ENCODE results near the gene EPN3. TPM values are rescaled to one million over a fixed set of nuclear protein-coding genes. Genes with fewer than 3 reads are reported as not detected.

Gene EPN3
- total RNA-seq, 1 experiment from 2014 or later = 0.92 TPM

GRCh38 chr17:50558581-50558940, 26.0 kb downstream of the EPN3 start:
- in situ Hi-C loops (cut with HindIII; ENCODE audit: low pct_unique_long_range_greater_than_20kb, low sequenced_read_pairs) = no loop called here
- CTCF ChIA-PET = no interaction called here

GRCh38 chr17:50558941-50559614, 26.5 kb downstream of the EPN3 start:
- H3K36me3 ChIP-seq (ENCODE audit: control insufficient read depth, insufficient read depth, low read length) = no peaks in the 10 kb centered on the region
- DNase-seq (ENCODE audit: low read depth, low spot score) (no peak), ATAC-seq (no peak)
- H3K27ac ChIP-seq (ENCODE audit: low read length) = no peak overlapping the region
- H3K4me3 ChIP-seq (ENCODE audit: low read depth in 2 of 2, low read length in 2 of 2) = no peak overlapping the region
- peaks cover 23% of the 10 kb centered on the region for H3K4me1 ChIP-seq (ENCODE audit: control insufficient read depth, insufficient read depth, low read length)
- no peak for TF ChIP-seq CTCF (IDR thresholded peaks at IDR 0.05)
- TF ChIP-seq SIN3A (IDR thresholded peaks at IDR 0.05; ENCODE audit: borderline replicate concordance, insufficient read depth, low read depth, low read length) = no peak
- no peak for TF ChIP-seq REST (IDR thresholded peaks at IDR 0.05; ENCODE audit: insufficient read depth in 1 of 2, low read depth in 2 of 2, low read length in 1 of 2)
- no peak for TF ChIP-seq TCF7L2 (IDR thresholded peaks at IDR 0.05; ENCODE audit: low read depth, low read length)
- TF ChIP-seq POLR2AphosphoS5 (IDR thresholded peaks at IDR 0.05; ENCODE audit: low read depth, low read length) = no peak
- intact Hi-C loops (cut with micrococcal nuclease; ENCODE audit: unreplicated experiment) (no loop called here), in situ Hi-C loops (cut with HindIII; ENCODE audit: low pct_unique_long_range_greater_than_20kb, low sequenced_read_pairs) (no loop called here)
- H3K27me3 ChIP-seq (ENCODE audit: control insufficient read depth, insufficient read depth, low read length) = no peaks in the 10 kb centered on the region; the same call in 1 of the 2 replicates
- POLR2A ChIA-PET = no interaction called here
- CTCF ChIA-PET = interaction anchor here (1.3 kb wide), 1 partner anchor 9 kb away, joined by 17 read pairs; no protein-coding TSS in a partner anchor
- no TSS peak for BruUV-seq (replicated peaks)
- no peaks in the 10 kb centered on the region for H3K9me3 ChIP-seq (ENCODE audit: control insufficient read depth, insufficient read depth, low read depth, low read length)

More at GRCh38 chr17:50558581-50558940, 26.0 kb downstream of the EPN3 start:
- Histone ChIP-seq H3K4me1 (ENCODE audit: control insufficient read depth, insufficient read depth, low read length) (peaks cover 18% of the 10 kb centered on the region), H3K27ac (ENCODE audit: low read length) (no peak overlapping the region), H3K36me3 (ENCODE audit: control insufficient read depth, insufficient read depth, low read length) (no peaks in the 10 kb centered on the region), H3K4me3 (ENCODE audit: low read depth in 2 of 2, low read length in 2 of 2) (no peak overlapping the region), H3K27me3 (ENCODE audit: control insufficient read depth, insufficient read depth, low read length) (no peaks in the 10 kb centered on the region; the same call in 1 of the 2 replicates), H3K9me3 (ENCODE audit: control insufficient read depth, insufficient read depth, low read depth, low read length) (no peaks in the 10 kb centered on the region)
- no peak for ATAC-seq
- BruUV-seq (replicated peaks) = no TSS peak
- DNase-seq (ENCODE audit: low read depth, low spot score) = no peak
- no peak for TF ChIP-seq TCF7L2 (IDR thresholded peaks at IDR 0.05; ENCODE audit: low read depth, low read length)
- no peak for TF ChIP-seq REST (IDR thresholded peaks at IDR 0.05; ENCODE audit: insufficient read depth in 1 of 2, low read depth in 2 of 2, low read length in 1 of 2)
- POLR2A ChIA-PET = no interaction called here
- intact Hi-C loops (cut with micrococcal nuclease; ENCODE audit: unreplicated experiment) = no loop called here

Measured in Panc1 (cell line).